Inflammatory macrophage treated with lipopolysaccharide for 1 hour (primary cell): ENCODE data around the gene ADM5.

ENCODE experiments used
- DNase-seq, 2 donors: peaks; one replicate each; pipeline ENCODE4 v3.0.0-alpha.2; 2020 to 2022

Gene ADM5

DNA sequence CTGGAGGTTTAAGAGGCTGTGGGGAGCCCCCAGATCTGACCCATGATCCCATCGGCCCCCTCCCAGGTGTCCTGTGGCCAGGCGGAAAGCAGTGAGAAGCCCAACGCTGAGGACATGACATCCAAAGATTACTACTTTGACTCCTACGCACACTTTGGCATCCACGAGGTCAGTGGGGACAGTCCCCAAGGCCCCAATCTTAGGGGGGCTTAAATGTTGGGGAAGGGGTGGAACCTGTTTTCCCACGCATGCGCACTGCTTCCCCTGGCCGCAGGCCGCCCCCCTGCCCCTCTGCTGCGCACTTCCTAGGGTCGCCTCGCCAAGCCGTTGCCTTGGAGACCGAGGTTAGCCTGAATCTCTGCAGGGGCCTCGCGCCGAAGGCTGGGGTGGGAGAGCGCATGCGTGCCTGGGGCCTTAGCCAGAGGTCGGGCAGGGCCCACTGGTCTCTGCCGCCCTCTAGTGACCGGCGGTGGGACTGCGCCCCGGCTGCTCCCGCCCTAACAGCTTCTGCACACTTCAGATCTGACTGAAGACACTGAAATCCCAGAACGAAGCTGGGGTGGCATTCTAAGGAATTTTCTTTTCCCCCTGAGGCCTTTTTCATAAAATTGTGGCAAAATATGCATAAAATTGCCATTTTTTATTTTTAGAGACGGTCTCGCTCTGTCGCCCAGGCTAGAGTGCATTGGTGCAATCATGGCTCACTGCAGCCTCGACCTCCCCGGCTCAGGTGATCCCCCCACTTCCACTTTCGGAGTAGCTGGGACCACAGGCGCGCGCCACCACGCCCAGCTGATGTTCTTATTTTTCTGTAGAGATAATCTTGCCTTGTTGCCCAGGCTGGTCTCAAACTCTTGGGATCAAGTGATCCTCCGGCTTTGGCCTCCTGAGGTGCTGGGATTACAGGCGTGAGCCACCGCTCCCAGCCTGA lies 8.7 kb upstream of the ADM5 start:
- peak; percentile 73 to 99 for DNase-seq

DNA sequence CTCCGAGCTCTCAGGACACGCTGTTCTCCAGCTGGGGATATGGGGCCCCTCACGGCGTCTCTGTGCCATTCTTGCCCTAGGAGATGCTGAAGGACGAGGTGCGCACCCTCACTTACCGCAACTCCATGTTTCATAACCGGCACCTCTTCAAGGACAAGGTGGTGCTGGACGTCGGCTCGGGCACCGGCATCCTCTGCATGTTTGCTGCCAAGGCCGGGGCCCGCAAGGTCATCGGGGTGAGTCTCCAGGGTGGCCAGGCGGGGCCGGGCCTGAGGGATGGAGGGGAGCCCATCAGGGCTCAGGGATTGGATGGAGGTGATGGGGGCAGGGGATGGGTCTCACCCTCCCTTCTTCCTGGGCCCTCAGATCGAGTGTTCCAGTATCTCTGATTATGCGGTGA lies 7.6 kb upstream of the ADM5 start:
- DNase-seq: no peak

DNA sequence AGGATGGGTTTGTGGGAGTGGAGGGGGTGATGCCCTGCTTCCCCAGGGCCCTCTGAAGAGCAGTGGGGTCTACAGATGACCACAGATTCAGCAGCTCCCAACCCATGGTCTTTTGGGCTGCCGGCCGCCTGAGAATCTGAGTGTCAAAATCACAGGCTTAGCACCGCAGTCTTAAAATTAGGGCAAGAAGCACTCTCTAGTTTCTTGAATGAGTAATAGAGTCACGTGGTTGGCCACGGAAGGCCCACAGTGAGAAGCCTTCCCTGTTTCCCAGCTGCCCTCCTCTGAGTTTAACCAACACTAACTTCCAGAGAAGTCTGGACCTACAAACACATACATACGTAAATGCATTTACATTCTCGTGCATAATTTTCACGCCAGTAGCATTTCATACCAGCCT lies 7.1 kb upstream of the ADM5 start:
- DNase-seq: no peak

DNA sequence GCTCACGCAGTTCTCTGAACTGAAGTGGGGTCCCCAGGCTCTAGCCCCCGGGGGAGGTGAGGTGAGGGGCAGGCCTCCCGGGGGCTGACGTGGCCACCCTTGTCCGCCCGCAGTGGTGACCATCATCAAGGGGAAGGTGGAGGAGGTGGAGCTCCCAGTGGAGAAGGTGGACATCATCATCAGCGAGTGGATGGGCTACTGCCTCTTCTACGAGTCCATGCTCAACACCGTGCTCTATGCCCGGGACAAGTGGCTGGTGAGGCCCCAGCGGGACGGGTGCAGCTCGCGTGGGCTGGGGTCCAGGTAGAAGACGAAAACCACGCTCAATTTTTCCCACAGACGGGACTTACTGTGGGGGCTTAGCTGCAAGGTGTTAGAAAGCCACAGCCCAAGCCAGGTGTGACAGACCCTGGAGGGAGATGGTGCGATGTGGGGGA lies 5.6 kb upstream of the ADM5 start:
- DNase-seq: no peak

DNA sequence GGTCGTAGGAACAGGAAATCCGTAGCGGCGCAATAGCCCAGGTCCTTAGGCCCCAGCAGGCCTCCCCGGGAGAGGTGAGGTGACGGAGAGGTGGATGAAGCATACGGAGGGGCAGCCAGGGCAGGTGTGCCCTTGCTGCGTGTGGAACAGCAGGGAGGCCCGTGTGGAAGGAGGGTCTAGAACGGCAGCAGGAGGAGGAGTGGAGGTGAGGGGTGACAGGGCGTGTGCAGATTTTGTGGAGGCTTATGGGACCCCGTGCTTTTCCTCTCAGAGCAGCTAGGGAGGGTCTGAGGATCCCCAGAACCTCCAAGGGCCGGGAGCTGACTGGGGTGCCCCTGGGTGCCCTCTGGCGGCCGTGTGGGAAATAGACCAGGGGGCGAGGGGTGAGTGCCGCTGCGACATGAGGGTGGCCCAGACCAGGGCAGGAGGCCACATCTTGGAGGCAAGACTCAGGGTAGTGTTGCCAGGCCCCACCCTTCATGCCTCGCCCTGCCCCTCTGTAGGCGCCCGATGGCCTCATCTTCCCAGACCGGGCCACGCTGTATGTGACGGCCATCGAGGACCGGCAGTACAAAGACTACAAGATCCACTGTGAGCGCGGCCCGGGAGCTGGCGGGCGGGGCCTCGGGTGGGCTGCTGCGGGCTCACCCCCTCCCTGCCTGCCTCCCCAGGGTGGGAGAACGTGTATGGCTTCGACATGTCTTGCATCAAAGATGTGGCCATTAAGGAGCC lies 5.0 kb upstream of the ADM5 start:
- DNase-seq: no peak

DNA sequence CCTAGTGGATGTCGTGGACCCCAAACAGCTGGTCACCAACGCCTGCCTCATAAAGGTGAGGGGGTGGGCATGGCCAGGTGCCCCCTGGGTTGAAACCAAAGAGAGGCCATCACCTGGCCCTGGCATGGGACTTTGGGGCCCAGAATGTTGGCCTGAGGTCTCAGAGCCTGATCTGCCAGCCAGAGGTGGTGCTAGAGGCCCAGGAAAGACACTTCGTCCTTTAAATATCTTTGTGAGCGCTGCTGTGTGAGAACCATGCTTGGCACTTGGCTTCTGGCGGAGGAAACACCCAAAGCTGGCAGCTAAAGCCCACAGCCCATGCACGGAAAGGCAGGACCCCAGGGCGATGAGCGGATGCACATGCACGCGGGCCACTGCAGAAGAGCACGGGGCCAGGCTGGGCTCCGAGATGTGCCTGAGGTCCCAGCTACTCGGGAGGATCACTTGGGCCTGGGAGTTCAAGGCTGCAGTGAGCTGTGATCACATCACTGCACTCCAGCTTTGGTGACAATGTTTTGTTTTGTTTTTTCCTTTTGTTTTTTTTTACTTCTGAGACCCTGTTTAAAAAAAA lies 4.3 kb upstream of the ADM5 start:
- DNase-seq: no peak

DNA sequence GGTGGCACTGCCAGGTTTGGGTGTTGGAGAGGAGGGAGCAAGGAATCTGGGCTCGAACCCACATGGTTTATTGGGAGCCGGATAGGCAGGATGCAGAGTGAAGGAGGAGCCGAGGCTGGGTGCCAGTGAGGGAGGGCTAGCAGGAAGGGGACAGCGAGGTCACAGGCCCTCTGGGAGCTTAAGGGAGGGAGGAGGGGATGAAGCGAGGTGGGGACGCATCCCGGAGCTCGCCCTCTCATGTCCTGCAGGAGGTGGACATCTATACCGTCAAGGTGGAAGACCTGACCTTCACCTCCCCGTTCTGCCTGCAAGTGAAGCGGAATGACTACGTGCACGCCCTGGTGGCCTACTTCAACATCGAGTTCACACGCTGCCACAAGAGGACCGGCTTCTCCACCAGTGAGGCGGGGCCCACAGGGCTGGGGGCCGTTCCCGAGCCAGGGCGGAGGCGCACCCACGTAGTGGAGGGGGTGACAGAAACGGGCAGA lies 3.5 kb upstream of the ADM5 start:
- no peak for DNase-seq

DNA sequence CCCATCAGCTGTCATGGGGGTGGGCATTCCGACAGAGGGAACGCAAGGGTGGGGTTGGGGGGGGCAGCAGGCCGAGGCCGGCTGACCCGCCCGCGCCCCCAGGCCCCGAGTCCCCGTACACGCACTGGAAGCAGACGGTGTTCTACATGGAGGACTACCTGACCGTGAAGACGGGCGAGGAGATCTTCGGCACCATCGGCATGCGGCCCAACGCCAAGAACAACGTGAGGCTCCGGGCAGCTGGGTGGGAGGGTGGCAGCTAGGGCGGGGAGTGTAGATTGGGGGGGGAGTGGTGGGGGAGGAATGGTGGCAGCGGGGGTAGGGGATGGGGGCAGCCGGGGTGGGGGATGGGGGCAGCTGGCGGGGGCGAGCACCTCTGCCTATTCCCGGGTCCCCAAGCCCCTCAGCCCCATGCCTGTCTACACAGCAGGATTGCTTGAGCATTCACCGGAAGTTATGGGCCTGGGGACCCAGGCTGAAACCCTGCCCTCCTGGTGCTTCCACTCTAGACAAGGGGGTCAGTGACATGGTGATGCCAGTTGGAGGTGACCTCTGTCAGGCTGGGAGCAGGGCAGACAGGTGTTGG lies 2.8 kb upstream of the ADM5 start:
- DNase-seq: no peak

DNA sequence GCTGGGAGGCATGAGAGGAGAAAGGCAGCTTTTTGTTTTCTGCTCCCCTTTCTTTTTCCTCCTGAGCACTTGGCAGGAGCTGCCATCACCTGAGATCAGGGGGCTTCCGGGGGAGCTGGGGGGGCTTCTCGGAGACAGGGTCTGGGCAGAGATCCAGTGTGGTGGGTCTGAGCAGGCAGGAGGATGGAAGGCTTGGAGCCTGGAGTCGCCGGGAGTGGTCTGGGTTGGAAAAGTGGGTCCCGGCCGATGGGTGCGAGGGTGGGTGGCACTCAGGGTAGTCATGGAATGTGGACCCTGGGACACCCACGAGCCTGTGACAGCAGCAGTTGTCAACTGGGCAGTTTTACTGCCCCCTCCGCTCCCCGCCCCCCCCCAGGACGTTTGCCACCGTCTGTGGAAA lies 2.2 kb upstream of the ADM5 start:
- no peak for DNase-seq

DNA sequence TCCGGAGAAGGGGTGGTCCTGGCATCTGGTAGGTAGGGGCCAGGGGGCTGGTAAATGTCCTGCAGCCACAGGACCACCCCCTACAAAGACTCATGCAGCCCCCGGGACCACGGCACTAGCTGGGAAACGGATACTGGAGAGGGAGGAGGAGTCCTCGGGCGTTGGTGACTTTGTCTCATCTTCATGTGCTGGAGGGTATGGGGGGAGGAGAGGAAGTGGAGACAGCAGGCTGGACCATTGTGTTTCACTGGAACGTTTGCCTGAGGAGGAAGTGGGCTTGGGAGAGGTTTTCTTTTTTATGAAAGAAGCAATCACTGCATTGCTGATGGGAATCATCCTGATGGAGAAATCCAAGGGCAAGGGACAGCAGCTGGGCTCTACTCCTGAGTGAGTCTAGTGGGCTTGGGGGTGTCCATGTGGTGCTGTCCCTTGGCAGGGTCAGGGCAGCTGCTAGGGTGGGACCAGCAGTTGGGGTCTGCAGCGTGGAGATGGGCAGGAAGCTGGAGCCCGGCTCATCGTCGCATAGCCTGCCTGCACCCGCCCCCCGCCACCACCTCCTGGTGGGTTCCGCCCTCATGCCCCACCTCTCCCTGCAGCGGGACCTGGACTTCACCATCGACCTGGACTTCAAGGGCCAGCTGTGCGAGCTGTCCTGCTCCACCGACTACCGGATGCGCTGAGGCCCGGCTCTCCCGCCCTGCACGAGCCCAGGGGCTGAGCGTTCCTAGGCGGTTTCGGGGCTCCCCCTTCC lies 1.7 kb upstream of the ADM5 start:
- DNase-seq: peak in 1 of 2 donors; percentile 35

DNA sequence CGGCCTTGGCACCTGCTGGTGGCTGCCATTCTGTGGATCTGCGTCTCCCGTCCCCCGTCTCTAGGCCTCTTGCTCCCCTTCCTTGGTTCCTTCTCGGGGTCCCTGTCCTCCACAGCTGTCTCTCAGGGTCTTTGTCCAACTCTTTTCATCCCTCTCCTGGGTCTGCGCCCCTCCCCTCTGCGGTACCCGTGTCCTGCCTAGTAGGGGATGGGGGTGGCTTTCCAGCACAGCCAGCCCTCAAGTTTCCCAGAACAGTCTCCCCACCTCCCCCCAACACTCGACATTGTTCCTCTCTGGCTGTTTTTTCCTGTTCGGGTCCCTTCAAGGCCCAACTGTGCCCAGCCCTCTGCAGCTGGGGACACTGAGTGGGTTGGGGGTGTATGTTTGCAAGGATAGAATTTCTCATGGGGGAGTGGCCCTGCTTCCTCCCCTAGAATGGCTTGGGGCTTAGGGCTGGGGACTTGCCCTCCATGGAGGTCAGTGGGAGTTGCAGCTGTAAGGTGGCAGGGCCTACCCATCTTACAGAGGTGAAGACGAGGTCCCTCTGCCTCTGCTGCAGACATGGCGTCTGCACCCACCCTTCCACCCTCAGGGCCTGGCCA lies 762 bp upstream of the ADM5 start:
- no peak for DNase-seq

DNA sequence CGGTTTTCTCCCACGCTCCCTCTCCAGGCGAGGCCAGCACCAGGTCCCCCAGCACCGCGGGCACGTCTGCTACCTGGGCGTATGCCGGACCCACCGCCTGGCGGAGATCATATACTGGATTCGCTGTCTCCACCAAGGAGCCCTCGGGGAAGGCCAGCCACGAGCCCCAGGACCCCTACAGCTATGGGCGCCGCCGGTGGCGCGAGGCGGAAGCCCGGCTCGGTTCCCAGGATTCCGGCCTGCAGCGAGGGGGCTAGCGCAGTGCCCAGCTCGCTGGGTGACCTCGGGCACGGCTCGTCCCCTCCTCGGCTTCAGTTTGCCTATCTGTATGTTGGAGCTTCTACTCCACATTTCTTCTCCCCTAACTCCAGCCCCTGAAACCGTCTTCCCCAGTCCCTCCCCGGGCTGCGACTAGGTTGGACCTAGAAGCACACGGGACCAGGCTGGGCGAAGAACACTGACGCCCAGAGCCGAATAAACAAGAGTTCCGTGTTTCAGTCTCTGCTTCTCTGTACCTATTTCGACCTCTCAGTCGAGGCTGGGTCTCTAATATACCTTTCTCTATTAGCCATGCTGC lies 773 bp downstream of the ADM5 start:
- DNase-seq: no peak

DNA sequence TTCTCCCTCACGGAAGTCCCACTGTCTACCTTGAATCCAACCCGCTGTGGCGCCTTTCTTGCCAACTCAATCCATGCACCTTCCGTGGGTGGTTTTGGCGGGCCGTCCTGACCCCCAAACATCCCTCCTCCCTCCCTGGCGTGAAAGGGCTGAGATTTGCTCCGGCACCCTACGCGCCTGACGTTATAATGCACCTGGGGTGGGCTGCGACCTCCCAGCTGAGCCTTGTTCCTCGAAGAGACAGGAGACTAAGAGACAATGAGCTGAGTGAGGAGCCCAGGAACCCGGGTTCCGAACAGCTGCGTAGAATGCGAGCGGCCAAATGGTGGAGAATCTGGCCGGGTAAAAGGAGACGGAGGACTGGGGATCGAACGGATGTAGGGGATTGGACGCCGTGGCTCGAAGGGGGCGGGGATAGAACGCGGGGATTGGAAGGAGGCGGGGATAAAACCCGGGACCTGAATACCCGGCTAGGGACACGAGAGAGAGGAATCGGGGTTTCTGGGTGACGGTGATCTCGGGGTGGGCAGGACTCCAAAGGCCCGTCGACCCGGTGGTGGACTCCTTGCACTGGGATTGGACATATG lies 1.4 kb downstream of the ADM5 start, which contains the start of gene CPT1C:
CPT1C (plus strand) TSS at position 461 of the 587 bp plus-strand sequence. CDS start 1,137 bp downstream, outside the sequence.
- DNase-seq: peak in 1 of 2 donors; percentile 16

DNA sequence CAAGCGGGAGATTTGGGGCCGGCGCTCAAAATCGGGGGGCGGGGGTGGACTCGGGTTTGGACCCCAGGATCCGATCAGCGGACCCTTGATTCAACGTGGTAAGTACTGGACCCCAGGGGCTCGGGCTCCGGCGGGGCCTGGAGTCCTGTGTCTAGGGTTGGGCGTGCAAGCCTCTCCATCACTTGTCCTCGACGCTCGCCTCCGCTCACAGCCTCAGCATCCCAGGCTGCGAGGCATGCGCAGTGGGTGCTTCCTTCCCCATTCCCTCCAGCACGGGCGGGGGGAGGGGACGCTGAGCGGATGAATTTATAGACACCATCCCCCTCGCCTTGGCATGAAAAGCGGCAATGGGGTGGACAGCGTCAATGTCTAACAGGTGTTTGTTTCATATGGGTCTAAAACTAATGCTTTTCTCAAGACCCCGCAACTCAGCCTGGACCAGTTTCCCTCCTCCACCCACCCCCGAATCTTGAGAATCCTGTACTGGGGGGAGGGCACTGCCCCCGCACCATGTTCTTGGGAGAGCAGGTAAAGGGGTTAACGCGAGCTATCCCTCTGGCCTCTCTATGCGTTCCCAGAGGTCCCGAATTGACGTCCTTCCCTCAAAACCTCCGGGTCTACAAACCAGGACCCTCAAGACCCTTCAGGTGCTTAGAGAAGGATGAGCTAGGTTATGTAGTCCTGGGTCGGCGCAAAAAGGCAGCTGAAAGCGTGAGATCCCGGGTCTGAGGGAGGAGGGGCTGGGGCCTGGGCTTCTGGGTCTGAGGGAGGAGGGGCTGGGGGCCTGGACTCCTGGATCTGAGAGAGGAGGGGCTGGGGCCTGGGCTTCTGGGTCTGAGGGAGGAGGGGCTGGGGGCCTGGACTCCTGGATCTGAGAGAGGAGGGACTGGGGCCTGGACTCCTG lies 2.1 kb downstream of the ADM5 start:
- no peak for DNase-seq

DNA sequence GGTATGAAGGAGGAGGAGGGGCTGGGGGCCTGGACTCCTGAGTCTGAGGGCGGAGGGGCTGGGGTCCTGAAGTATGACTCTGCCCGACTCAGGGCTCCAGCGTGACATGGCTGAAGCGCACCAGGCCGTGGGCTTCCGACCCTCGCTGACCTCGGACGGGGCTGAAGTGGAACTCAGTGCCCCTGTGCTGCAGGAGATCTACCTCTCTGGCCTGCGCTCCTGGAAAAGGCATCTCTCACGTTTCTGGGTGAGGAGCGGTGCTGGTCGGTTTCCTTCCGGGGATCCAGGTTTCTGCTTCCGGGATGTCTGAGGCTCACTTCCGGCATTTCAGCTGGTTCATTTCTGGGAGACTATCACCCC lies 2.7 kb downstream of the ADM5 start:
- no peak for DNase-seq

DNA sequence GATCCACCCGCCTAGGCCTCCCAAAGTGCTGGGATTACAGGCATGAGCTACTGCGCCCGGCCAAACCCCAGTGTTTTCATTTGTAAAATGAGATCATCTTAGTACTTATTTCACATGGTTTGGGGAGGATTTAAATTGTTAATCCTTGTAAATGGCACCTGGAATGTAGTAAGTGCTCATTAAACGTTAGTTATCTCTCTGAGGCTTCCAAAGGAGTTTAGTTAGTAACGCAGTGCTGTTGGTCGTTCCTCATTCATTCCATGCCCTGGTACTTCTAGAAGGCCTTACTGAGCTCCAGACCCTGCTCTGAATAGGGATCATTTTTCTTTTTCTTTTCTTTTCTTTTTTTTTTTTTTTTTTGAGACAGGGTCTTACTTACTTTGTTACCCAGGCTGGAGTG lies 6.7 kb downstream of the ADM5 start:
- no peak for DNase-seq

DNA sequence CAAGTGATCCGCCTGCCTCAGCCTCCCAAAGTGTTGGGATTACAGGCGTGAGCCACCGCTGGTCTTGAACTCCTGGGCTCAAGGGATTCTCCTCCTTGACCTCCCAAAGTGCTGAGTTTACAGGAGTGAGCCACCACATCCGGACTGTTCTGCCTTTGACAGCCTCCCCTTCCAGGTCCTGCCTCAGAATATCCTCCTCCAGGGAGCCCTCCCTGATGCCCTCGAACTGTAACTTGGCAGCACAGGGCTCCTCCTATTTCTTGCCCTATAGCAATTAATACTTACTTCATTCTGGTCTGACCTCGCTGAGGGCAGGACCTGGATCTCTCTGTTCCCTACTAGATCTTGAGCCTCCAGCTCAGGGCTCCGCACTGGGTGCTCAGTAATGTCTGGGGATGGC lies 7.5 kb downstream of the ADM5 start:
- no peak for DNase-seq

DNA sequence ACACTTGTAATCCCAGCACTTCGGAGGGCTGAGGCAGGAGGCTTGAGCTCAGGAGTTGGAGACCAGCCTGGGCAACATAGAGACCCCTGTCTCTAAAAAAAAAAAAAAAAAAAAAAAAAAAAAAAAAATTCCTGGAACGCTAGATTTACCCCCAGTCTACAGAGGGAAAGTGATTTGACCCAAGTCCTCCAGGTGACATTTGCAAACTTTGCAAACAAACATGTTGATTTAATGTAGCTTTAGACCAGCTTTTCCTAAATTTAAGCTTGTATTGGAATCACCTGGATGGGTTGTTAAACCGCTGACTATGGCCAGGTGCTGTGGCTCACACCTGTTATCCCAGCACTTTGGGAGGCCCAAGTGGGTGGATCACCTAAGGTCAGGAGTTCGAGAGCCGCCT lies 10.0 kb downstream of the ADM5 start:
- DNase-seq: no peak

DNA sequence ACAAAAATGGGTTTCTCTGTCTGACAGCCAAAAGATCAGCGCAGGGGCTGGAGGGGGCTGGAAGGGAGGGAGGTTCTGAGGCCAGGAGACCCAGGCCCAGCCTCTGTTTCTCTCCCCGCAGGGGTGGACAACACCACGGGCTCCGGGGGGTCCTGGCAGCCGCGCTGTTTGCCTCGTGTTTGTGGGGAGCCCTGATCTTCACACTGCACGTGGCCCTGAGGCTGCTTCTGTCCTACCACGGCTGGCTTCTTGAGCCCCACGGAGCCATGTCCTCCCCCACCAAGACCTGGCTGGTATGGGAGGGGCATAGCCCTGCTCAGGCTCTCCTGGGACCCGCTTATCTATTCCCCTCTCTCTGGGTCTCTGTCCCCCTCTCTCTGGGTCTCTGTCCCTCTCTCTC lies 11.2 kb downstream of the ADM5 start:
- DNase-seq: no peak

DNA sequence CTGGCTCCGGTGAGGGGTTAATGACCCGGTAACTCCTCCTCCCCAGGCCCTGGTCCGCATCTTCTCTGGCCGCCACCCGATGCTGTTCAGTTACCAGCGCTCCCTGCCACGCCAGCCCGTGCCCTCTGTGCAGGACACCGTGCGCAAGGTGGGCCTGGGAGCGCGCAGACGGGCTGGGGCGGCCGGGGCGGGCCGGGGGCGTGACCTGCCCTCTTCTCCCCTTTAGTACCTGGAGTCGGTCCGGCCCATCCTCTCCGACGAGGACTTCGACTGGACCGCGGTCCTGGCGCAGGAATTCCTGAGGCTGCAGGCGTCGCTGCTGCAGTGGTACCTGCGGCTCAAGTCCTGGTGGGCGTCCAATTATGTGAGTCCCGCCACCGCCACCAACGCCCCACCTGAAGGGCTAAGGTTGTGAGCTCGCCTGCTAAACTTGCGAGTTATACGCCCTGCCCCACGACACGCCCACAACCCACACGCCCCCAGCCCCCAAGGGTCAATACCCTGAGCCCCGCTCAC lies 11.9 kb downstream of the ADM5 start:
- DNase-seq: no peak
